Prostate gland (tissue), 2 donors: ENCODE results near the gene SCLY. TPM values are rescaled to one million over a fixed set of nuclear protein-coding genes. Genes with fewer than 3 reads are reported as not detected.

Experiments
- DNase-seq: peaks from one replicate; pipeline ENCODE4 v3.0.0-alpha.2; 2019; ENCODE audit warnings: low spot score
- H3K27ac ChIP-seq, 2 donors: fragments of 200-600 bp; sonication (generic); 2 replicates each; pipeline ENCODE4 v1.5.1; 2017 to 2019
- H3K27me3 ChIP-seq: fragments of 200-600 bp; sonication (generic); replicated peaks from 2 replicates; pipeline ENCODE4 v1.5.1; 2019; ENCODE audit not compliant: insufficient read depth
- H3K36me3 ChIP-seq, 2 donors: fragments of 200-600 bp; sonication (generic); 1 replicate in 1 of 2; 2 replicates in 1 of 2; pipeline versions ENCODE4 v1.5.1 to v1.8.1; 2017 to 2019
- H3K4me1 ChIP-seq: fragments of 200-600 bp; sonication (generic); replicated peaks from 2 replicates; pipeline ENCODE4 v1.5.1; 2019
- H3K4me3 ChIP-seq, 2 donors: fragments of 200-600 bp; sonication (generic); 2 replicates each; pipeline ENCODE4 v1.5.1; 2017 to 2019
- H3K9me3 ChIP-seq: fragments of 200-600 bp; sonication (generic); 2 replicates; pipeline ENCODE4 v1.5.1; 2017
- POLR2A ChIP-seq: fragments of 450-650 bp; IDR thresholded peaks from one replicate; pipeline ENCODE4 v1.6.1; 2016; ENCODE audit warnings: antibody characterized with exemption, mild to moderate bottlenecking
- POLR2AphosphoS5 ChIP-seq: sonication (generic); formaldehyde crosslinking; IDR thresholded peaks from one replicate; pipeline ENCODE4 v1.6.1; 2017; ENCODE audit warnings: antibody characterized with exemption
- WGBS: methylation state at CpG from one replicate; pipeline ENCODE4 v1.1.5; 2018; 5-methylcytosine and 5-hydroxymethylcytosine counted together
- intact Hi-C: fragments of 100-400 bp; cut with DNase I; formaldehyde crosslinking; loops from one replicate; pipeline ENCODE4 v1.14.2; 2022
- total RNA-seq, 2 donors: library from RNA; depleted of rRNA; stranded (reverse); fragments of >200 nt; gene quantifications; one replicate each; pipeline ENCODE4 v1.1.0, GENCODE V29; 2016
- TF ChIP-seq, protein P1 (sequence below), 4 experiments: fragments of 200-600 bp in 2 of 4; fragments of 450-650 bp in 2 of 4; sonication (generic) in 2 of 4; IDR thresholded peaks; 1 replicate in 3 of 4; 2 replicates in 1 of 4; pipeline ENCODE4 v1.5.1; 2016 to 2019; ENCODE audit warnings: antibody characterized with exemption in 4 of 4, mild to moderate bottlenecking in 2 of 4, moderate library complexity in 2 of 4

The SCLY gene
- total RNA-seq, 2 donors from 2014 or later = 11.5 to 16.1 TPM

DNA sequence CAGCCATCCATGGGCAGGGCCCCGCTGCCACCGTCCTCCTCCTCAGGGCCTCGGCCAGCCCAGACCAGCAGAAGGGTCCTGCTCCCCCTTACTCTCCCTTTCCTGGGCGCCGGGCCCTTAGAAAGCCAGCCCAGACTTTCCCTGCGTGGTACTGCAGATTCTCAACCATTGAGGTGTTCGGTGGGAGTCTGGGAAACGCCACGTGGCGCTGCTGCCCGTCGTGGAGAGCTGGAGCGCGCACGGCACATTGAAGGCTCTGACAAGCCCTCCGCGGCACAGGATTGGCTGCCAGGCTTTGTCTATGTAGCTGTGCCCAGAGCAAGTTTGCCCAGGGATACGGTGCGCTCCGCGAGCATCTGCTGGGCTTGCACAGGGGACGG is 67.2 kb downstream of the SCLY start:
- Histone ChIP-seq H3K27ac (no peak overlapping the region), H3K4me3 (no peak overlapping the region), H3K4me1 (no peaks in the 10 kb centered on the region), H3K9me3 (no peaks in the 10 kb centered on the region), H3K36me3 (no peaks in the 10 kb centered on the region), H3K27me3 (no peaks in the 10 kb centered on the region)
- TF ChIP-seq, protein P1, sequence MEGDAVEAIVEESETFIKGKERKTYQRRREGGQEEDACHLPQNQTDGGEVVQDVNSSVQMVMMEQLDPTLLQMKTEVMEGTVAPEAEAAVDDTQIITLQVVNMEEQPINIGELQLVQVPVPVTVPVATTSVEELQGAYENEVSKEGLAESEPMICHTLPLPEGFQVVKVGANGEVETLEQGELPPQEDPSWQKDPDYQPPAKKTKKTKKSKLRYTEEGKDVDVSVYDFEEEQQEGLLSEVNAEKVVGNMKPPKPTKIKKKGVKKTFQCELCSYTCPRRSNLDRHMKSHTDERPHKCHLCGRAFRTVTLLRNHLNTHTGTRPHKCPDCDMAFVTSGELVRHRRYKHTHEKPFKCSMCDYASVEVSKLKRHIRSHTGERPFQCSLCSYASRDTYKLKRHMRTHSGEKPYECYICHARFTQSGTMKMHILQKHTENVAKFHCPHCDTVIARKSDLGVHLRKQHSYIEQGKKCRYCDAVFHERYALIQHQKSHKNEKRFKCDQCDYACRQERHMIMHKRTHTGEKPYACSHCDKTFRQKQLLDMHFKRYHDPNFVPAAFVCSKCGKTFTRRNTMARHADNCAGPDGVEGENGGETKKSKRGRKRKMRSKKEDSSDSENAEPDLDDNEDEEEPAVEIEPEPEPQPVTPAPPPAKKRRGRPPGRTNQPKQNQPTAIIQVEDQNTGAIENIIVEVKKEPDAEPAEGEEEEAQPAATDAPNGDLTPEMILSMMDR (IDR thresholded peaks at IDR 0.05) = no peak
- TF ChIP-seq POLR2AphosphoS5 = no peak
- no peak for TF ChIP-seq POLR2A
- 86% methylated on average over 18 of the region's 22 CpGs for WGBS
- intact Hi-C loops = no loop called here
- no peak for DNase-seq

DNA sequence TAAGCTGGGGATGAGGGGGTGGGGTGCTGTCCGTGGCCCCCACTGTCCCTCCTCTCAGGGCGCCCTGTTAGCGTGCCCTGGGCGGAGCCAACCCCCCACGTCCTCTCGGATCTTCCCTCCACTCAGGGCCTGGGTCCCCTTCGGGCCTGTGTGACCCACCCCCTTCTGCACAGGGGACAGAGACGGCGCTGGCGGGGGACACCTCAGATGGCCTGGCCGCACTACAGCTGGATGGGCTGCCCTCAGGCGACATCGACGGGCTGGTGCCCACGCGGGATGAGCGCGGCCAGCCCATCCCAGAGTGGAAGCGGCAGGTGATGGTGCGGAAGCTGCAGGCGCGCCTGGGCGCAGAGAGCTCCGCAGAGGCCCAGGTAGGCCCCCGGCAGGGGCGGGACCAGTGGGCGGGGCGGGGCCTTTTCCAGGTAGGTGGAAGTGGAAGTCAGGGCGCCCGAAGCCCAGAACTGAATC is 67.8 kb downstream of the SCLY start:
- intact Hi-C loops = no loop called here
- 88% methylated on average over 26 of the region's 30 CpGs for WGBS
- Histone ChIP-seq H3K4me3 (no peak overlapping the region), H3K36me3 (no peaks in the 10 kb centered on the region), H3K4me1 (no peaks in the 10 kb centered on the region), H3K27ac (no peak overlapping the region), H3K9me3 (no peaks in the 10 kb centered on the region), H3K27me3 (no peaks in the 10 kb centered on the region)
- TF ChIP-seq POLR2A (no peak), POLR2AphosphoS5 (no peak)
- TF ChIP-seq, protein P1 (IDR thresholded peaks at IDR 0.05) = no peak
- no peak for DNase-seq

DNA sequence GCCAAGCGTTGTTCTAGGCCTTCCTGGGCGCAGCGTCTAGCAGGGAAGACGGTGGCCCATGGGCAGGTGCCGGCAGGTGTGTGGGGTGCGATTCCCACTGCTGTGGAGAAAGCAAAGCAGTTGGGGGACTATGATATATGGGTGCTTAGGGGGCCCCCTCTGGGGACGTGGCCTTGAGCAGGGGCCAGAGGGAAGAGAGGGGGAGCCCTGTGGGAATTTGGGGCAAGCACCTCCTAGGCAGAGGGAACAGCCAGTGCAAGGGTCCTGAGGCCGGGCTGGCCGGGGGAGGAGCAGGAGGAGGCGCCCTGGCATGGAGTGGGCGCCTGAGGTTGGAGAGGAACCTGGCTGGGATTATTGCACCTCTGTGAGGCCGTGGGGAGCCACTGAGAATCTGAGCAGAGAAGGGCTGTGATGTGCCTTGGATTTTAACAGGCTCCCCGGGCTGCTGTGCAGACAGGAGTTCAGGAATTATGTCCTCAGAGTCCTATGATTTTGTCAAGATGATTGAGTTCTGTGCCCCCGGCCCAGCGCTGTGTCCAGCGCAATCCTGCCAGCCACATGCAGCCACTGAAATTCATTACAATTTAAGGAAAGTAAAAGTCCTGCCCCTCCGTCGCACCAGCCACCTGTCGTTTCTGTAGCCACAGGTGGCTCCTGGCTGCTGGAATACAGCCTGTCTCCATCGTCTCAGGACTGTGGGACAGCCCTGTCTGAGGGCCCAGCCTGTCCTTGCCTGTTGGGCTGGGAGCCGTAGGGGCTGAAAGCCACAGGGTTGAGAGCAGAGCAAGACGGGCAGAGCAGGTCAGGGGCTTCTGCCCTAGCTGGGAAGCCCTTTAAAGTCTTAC is 68.6 kb downstream of the SCLY start:
- no peaks in the 10 kb centered on the region for H3K27me3 ChIP-seq
- 91% methylated on average over 22 of the region's 22 CpGs for WGBS
- intact Hi-C loops = no loop called here
- H3K27ac ChIP-seq = no peak overlapping the region
- H3K4me3 ChIP-seq = no peak overlapping the region
- no peaks in the 10 kb centered on the region for H3K9me3 ChIP-seq
- no peak for DNase-seq
- TF ChIP-seq POLR2AphosphoS5 (no peak), POLR2A (no peak)
- TF ChIP-seq, protein P1 (IDR thresholded peaks at IDR 0.05) = no peak
- no peaks in the 10 kb centered on the region for H3K4me1 ChIP-seq
- H3K36me3 ChIP-seq = no peaks in the 10 kb centered on the region

DNA sequence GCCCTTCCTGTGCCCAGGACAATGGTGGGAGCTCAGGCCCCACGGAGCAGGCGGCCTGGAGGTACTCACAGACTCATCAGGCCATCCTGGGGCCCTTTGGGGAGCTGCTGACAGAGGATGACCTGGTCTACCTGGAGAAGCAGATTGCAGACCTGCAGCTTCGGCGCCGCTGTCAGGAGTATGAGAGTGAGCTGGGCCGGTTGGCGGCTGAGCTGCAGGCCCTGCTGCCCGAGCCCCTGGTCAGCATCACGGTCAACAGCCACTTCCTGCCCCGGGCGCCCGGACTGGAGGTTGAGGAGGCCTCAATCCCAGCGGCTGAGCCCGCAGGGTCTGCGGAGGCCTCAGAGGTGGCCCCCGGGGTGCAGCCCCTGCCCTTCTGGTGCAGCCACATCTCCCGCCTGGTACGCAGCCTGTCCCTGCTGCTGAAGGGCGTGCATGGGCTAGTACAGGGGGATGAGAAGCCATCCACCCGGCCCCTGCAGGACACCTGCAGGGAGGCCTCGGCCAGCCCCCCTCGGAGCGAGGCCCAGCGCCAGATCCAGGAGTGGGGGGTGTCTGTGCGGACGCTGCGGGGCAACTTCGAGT is 69.4 kb downstream of the SCLY start:
- no peak overlapping the region for H3K27ac ChIP-seq
- no peaks in the 10 kb centered on the region for H3K9me3 ChIP-seq
- intact Hi-C loops = no loop called here
- no peaks in the 10 kb centered on the region for H3K4me1 ChIP-seq
- WGBS = 86% methylated on average over 21 of the region's 28 CpGs
- TF ChIP-seq POLR2AphosphoS5 (no peak), POLR2A (no peak)
- TF ChIP-seq, protein P1 (IDR thresholded peaks at IDR 0.05) = no peak
- no peaks in the 10 kb centered on the region for H3K27me3 ChIP-seq
- H3K4me3 ChIP-seq = no peak overlapping the region
- no peaks in the 10 kb centered on the region for H3K36me3 ChIP-seq
- DNase-seq = no peak
